Right lobe of liver (tissue), 6 donors: ENCODE measurements around the gene SLC25A27. TPM values are rescaled to one million over a fixed set of nuclear protein-coding genes. Genes with fewer than 3 reads are reported as not detected.

Experiments used
- ATAC-seq, 4 donors: fragments of 200-7000 bp; cut with Tn5 transposase; one replicate each; pipeline ENCODE4 v1.9.1; 2020; ENCODE audit warnings: mild to moderate bottlenecking in 4 of 4, moderate library complexity in 4 of 4
- DNase-seq, 3 donors: peaks; one replicate each; pipeline ENCODE4 v3.0.0-alpha.2; 2020
- H3K27ac ChIP-seq, 3 donors: fragments of 200-600 bp; one replicate each; pipeline ENCODE4 v1.8.0; 2022
- H3K27me3 ChIP-seq, 2 donors: fragments of 200-600 bp; one replicate each; pipeline ENCODE4 v1.8.0; 2022
- H3K36me3 ChIP-seq, 4 donors: fragments of 200-600 bp; sonication (generic) in 1 of 4; one replicate each; pipeline versions ENCODE4 v1.5.1 to v1.8.0; 2017 to 2022; ENCODE audit warnings: control low read depth in 1 of 4
- H3K4me1 ChIP-seq, 4 donors: fragments of 200-600 bp; sonication (generic) in 1 of 4; one replicate each; pipeline versions ENCODE4 v1.5.1 to v1.8.0; 2017 to 2022; ENCODE audit warnings: control low read depth in 1 of 4
- H3K4me3 ChIP-seq, 3 donors: fragments of 200-600 bp; one replicate each; pipeline ENCODE4 v1.8.0; 2022
- H3K9me3 ChIP-seq, 4 donors: fragments of 200-600 bp; sonication (generic) in 1 of 4; one replicate each; pipeline versions ENCODE4 v1.5.1 to v1.8.0; 2017 to 2022; ENCODE audit warnings: control low read depth in 1 of 4
- POLR2A ChIP-seq: fragments of 450-650 bp; IDR thresholded peaks from one replicate; pipeline ENCODE4 v1.6.1; 2017; ENCODE audit warnings: antibody characterized with exemption, mild to moderate bottlenecking
- WGBS: methylation state at CpG from one replicate; pipeline ENCODE4 v1.1.6; 2018; ENCODE audit warnings: low coverage, low lambda C conversion rate; ENCODE audit not compliant: insufficient coverage; ENCODE audit errors: missing lambda C conversion rate; 5-methylcytosine and 5-hydroxymethylcytosine counted together
- intact Hi-C, 2 donors: fragments of 100-400 bp; cut with DNase I; formaldehyde crosslinking; loops; one replicate each; pipeline versions ENCODE4 v1.11.2 to v1.14.1; 2022
- total RNA-seq, 6 experiments: library from RNA; depleted of rRNA in 2 of 6; stranded (reverse); fragments of >200 nt in 2 of 6; fragmentation: NEBNext Ultra II Directional in 3 of 6; extraction: Animal tissue kit (Norgen Biotek cat#: 25700) in 3 of 6; gene quantifications; one replicate each; pipeline versions ENCODE4 v1.1.0 to v1.2.4, GENCODE V29; 2016 to 2023
- TF ChIP-seq, protein P1 (sequence below), 4 donors: fragments of 200-600 bp in 3 of 4; fragments of 450-650 bp in 1 of 4; IDR thresholded peaks; one replicate each; pipeline versions ENCODE4 v1.5.1 to v1.8.0; 2016 to 2022; ENCODE audit warnings: antibody characterized with exemption in 4 of 4, mild to moderate bottlenecking in 2 of 4
- donor health status: DM: no; HTN: yes; CAD: no.
- donor health status: DM: no; HTN: no; CAD: no.
- donor health status: DM: no; HTN: no; CAD: no.
- donor health status: DM: no; HTN: yes; CAD: no.
- donor health status: DM: no; HTN: yes; CAD: no.

Gene SLC25A27
- total RNA-seq, 6 experiments from 2014 or later = 8.8 to 21.0 (median 14.2) TPM

GRCh38 chr6:46652232-46652602, 558 bp upstream of the SLC25A27 start:
- Histone ChIP-seq H3K27ac (peak overlapping the region; percentile 60 to 98 (median 92)), H3K4me1 (peaks cover 0 to 9% (median 4%) of the 10 kb centered on the region in 4 donors), H3K9me3 (no peaks in the 10 kb centered on the region), H3K36me3 (peaks cover 0 to 5% (median 0%) of the 10 kb centered on the region in 4 donors), H3K4me3 (peak overlapping the region; percentile 84 to 92 (median 90)), H3K27me3 (no peaks in the 10 kb centered on the region)
- DNase-seq = no peak
- intact Hi-C loops = no loop called here
- WGBS = 0% methylated on average over 6 of the region's 6 CpGs
- peak in 1 of 4 donors; percentile 8 for ATAC-seq
- no peak for TF ChIP-seq POLR2A
- TF ChIP-seq, protein P1, sequence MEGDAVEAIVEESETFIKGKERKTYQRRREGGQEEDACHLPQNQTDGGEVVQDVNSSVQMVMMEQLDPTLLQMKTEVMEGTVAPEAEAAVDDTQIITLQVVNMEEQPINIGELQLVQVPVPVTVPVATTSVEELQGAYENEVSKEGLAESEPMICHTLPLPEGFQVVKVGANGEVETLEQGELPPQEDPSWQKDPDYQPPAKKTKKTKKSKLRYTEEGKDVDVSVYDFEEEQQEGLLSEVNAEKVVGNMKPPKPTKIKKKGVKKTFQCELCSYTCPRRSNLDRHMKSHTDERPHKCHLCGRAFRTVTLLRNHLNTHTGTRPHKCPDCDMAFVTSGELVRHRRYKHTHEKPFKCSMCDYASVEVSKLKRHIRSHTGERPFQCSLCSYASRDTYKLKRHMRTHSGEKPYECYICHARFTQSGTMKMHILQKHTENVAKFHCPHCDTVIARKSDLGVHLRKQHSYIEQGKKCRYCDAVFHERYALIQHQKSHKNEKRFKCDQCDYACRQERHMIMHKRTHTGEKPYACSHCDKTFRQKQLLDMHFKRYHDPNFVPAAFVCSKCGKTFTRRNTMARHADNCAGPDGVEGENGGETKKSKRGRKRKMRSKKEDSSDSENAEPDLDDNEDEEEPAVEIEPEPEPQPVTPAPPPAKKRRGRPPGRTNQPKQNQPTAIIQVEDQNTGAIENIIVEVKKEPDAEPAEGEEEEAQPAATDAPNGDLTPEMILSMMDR (IDR thresholded peaks at IDR 0.05) = no peak

GRCh38 chr6:46653439-46654195, 842 bp downstream of the SLC25A27 start:
- Histone ChIP-seq H3K36me3 (peaks cover 0 to 5% (median 0%) of the 10 kb centered on the region in 4 donors), H3K9me3 (no peaks in the 10 kb centered on the region), H3K4me3 (peak overlapping the region; percentile 84 to 92 (median 90)), H3K27ac (peak overlapping the region; percentile 60 to 98 (median 92)), H3K27me3 (no peaks in the 10 kb centered on the region), H3K4me1 (peaks cover 0 to 14% (median 4%) of the 10 kb centered on the region in 4 donors)
- DNase-seq (no peak), ATAC-seq (no peak)
- WGBS = 9% methylated on average over 7 of the region's 10 CpGs
- intact Hi-C loops = no loop called here
- TF ChIP-seq, protein P1 (IDR thresholded peaks at IDR 0.05) = no peak
- TF ChIP-seq POLR2A = no peak

GRCh38 chr6:46655803-46656202, 3.0 kb downstream of the SLC25A27 start:
- ATAC-seq (no peak), DNase-seq (no peak)
- peaks cover 0 to 14% (median 0%) of the 10 kb centered on the region in 4 donors for H3K4me1 ChIP-seq
- intact Hi-C loops = no loop called here
- no peaks in the 10 kb centered on the region for H3K9me3 ChIP-seq
- H3K27ac ChIP-seq = no peak overlapping the region
- H3K36me3 ChIP-seq = peaks cover 0 to 14% (median 0%) of the 10 kb centered on the region in 4 donors
- H3K4me3 ChIP-seq = no peak overlapping the region
- H3K27me3 ChIP-seq = no peaks in the 10 kb centered on the region
- 70% methylated on average over 6 of the region's 6 CpGs for WGBS
- TF ChIP-seq, protein P1 (IDR thresholded peaks at IDR 0.05) = peak in 2 of 4 donors; percentile 15 to 27
- no peak for TF ChIP-seq POLR2A

- peak in 3 of 4 donors; percentile 10 to 58 (median 52) for ATAC-seq
- peaks cover 0 to 17% (median 0%) of the 10 kb centered on the region in 4 donors for H3K36me3 ChIP-seq
- peak in 1 of 3 donors; percentile 43 for DNase-seq
- H3K4me1 ChIP-seq = peaks cover 0 to 20% (median 0%) of the 10 kb centered on the region in 4 donors
- no peaks in the 10 kb centered on the region for H3K9me3 ChIP-seq
- intact Hi-C loops = no loop called here
- no peak overlapping the region for H3K27ac ChIP-seq
- TF ChIP-seq, protein P1 (IDR thresholded peaks at IDR 0.05) = no peak
- TF ChIP-seq POLR2A = no peak
- H3K4me3 ChIP-seq = no peak overlapping the region
- no peaks in the 10 kb centered on the region for H3K27me3 ChIP-seq
These were observed 4.9 kb downstream of the SLC25A27 start for GRCh38 chr6:46657642-46658041.
